ENCODE data around the gene GAGE12D.
"Not testable (repeated sequence)": the region's sequence is repeated elsewhere in the genome, so short reads cannot be mapped to it uniquely, and the experiment has no call there.

The GAGE12D gene, protein sequence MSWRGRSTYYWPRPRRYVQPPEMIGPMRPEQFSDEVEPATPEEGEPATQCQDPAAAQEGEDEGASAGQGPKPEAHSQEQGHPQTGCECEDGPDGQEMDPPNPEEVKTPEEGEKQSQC

DNA sequence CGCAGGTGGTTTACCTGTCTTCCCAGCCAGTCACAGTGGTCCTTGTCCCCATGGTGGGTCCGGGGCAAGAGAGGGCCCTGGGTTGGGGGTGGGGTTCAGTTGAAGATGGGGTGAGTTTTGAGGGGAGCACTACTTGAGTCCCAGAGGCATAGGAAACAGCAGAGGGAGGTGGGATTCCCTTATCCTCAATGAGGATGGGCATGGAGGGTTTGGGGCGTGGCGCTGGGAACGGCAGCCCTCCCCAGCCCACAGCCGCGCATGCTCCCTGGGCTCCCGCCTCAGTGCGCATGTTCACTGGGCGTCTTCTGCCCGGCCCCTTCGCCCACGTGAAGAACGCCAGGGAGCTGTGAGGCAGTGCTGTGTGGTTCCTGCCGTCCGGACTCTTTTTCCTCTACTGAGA is at the start of gene GAGE12D:
Gene GAGE12D (plus strand): TSS at position 301 of the 400 bp plus-strand sequence. CDS start 1,155 bp downstream, outside the sequence.
- DNase-seq (ENCODE audit: low spot score): not testable (repeated sequence)

DNA sequence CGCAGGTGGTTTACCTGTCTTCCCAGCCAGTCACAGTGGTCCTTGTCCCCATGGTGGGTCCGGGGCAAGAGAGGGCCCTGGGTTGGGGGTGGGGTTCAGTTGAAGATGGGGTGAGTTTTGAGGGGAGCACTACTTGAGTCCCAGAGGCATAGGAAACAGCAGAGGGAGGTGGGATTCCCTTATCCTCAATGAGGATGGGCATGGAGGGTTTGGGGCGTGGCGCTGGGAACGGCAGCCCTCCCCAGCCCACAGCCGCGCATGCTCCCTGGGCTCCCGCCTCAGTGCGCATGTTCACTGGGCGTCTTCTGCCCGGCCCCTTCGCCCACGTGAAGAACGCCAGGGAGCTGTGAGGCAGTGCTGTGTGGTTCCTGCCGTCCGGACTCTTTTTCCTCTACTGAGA is 9.7 kb upstream of the GAGE12D start, which contains the start of gene GAGE12C:
Gene GAGE12C (plus strand): TSS at position 301 of the 400 bp plus-strand sequence. CDS start 1,155 bp downstream, outside the sequence.
- DNase-seq (ENCODE audit: low spot score): not testable (repeated sequence)

GRCh38 chrX:49550989-49551388 is 9.5 kb downstream of the GAGE12D start, which contains the start of gene GAGE12E:
TSS of gene GAGE12E (plus strand) at chrX:49551289. CDS start at chrX:49552444, 1,155 bp downstream.
- DNase-seq (ENCODE audit: low spot score): not testable (repeated sequence)

DNA sequence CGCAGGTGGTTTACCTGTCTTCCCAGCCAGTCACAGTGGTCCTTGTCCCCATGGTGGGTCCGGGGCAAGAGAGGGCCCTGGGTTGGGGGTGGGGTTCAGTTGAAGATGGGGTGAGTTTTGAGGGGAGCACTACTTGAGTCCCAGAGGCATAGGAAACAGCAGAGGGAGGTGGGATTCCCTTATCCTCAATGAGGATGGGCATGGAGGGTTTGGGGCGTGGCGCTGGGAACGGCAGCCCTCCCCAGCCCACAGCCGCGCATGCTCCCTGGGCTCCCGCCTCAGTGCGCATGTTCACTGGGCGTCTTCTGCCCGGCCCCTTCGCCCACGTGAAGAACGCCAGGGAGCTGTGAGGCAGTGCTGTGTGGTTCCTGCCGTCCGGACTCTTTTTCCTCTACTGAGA is 19.0 kb downstream of the GAGE12D start, which contains the start of gene GAGE12F:
Gene GAGE12F (plus strand): TSS at position 301 of the 400 bp plus-strand sequence. CDS start 1,155 bp downstream, outside the sequence.
- DNase-seq (ENCODE audit: low spot score): not testable (repeated sequence)

GRCh38 chrX:49568728-49569127 is 27.2 kb downstream of the GAGE12D start:
- not testable (repeated sequence) for DNase-seq (ENCODE audit: low spot score)

GRCh38 chrX:49569152-49569551 is 27.6 kb downstream of the GAGE12D start:
- not testable (repeated sequence) for DNase-seq (ENCODE audit: low spot score)

GRCh38 chrX:49570100-49570499 is 28.6 kb downstream of the GAGE12D start, which contains the start of gene GAGE12G:
TSS of gene GAGE12G (plus strand) at chrX:49570400. CDS start at chrX:49571555, 1,155 bp downstream.
- DNase-seq (ENCODE audit: low spot score): not testable (repeated sequence)

DNA sequence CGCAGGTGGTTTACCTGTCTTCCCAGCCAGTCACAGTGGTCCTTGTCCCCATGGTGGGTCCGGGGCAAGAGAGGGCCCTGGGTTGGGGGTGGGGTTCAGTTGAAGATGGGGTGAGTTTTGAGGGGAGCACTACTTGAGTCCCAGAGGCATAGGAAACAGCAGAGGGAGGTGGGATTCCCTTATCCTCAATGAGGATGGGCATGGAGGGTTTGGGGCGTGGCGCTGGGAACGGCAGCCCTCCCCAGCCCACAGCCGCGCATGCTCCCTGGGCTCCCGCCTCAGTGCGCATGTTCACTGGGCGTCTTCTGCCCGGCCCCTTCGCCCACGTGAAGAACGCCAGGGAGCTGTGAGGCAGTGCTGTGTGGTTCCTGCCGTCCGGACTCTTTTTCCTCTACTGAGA is 38.1 kb downstream of the GAGE12D start, which contains the start of gene GAGE12H:
Gene GAGE12H (plus strand): TSS at position 301 of the 400 bp plus-strand sequence. CDS start 1,155 bp downstream, outside the sequence.
- DNase-seq (ENCODE audit: low spot score): not testable (repeated sequence)

DNA sequence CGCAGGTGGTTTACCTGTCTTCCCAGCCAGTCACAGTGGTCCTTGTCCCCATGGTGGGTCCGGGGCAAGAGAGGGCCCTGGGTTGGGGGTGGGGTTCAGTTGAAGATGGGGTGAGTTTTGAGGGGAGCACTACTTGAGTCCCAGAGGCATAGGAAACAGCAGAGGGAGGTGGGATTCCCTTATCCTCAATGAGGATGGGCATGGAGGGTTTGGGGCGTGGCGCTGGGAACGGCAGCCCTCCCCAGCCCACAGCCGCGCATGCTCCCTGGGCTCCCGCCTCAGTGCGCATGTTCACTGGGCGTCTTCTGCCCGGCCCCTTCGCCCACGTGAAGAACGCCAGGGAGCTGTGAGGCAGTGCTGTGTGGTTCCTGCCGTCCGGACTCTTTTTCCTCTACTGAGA is 47.7 kb downstream of the GAGE12D start, which contains the start of gene GAGE2A:
Gene GAGE2A (plus strand): TSS at position 301 of the 400 bp plus-strand sequence. CDS start 1,155 bp downstream, outside the sequence.
- not testable (repeated sequence) for DNase-seq (ENCODE audit: low spot score)

DNA sequence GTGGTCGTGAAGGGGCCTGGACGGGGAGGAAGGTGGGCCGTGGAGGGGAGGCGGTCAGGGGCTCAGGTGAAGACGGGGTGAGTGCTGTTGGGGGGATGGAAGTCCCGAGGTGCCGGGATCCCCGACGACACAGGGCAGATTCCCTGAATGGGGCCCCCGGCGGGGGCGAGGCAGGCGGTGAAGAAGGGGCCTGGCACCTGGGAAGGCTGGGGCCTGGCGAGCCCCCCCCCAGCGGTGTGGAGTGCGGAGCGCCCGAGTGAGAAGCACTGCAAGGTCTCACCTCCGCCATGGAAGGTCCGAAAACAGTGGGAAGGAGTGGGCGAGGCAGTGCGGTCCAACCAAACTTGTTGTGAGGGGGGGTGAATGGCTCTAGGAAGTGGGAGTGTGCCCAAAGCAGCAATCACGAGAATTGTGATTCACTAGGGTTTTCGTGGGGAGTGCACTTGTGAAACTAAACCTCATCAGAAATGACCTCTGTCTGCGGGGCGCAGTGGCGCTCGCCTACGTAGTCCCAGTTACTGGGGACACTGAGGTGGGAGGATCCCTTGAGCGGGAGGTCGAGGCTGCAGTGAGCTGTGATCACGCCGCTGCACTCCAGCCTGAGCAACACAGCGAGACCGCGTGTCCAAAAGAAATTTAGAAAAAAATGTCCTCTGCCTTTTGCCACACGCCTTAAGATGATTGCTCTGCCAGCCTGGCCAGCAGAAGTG is 48.4 kb downstream of the GAGE12D start:
- not testable (repeated sequence) for DNase-seq (ENCODE audit: low spot score)

GRCh38 chrX:49590488-49590887 is 49.0 kb downstream of the GAGE12D start:
- not testable (repeated sequence) for DNase-seq (ENCODE audit: low spot score)

Measured in D341Med (cell line).